ENCODE data around the gene NEBL.

Gene NEBL

GRCh38 chr10:20767028-20767427 is 130.1 kb downstream of the NEBL start:
- no peaks in the 10 kb centered on the region for H3K27me3 ChIP-seq (ENCODE audit: control insufficient read depth in 1 of 2, insufficient read depth in 2 of 2, low read length in 2 of 2)
- H3K9me3 ChIP-seq (ENCODE audit: low read length) = no peaks in the 10 kb centered on the region
- H3K9ac ChIP-seq (ENCODE audit: low read length) = no peak overlapping the region
- no peaks in the 10 kb centered on the region for H3K36me3 ChIP-seq (ENCODE audit: insufficient read depth, low read length)
- H3K4me3 ChIP-seq (ENCODE audit: low read depth in 1 of 2, low read length in 2 of 2) = no peak overlapping the region
- no peaks in the 10 kb centered on the region for H3K4me1 ChIP-seq (ENCODE audit: insufficient read depth, low read length)
- no peak overlapping the region for H3K27ac ChIP-seq (ENCODE audit: low read depth, low read length)

- Histone ChIP-seq H3K27me3 (ENCODE audit: control insufficient read depth in 1 of 2, insufficient read depth in 2 of 2, low read length in 2 of 2) (no peaks in the 10 kb centered on the region), H3K4me1 (ENCODE audit: insufficient read depth, low read length) (no peaks in the 10 kb centered on the region), H3K36me3 (ENCODE audit: insufficient read depth, low read length) (no peaks in the 10 kb centered on the region), H3K9ac (ENCODE audit: low read length) (no peak overlapping the region), H3K4me3 (ENCODE audit: low read depth in 1 of 2, low read length in 2 of 2) (no peak overlapping the region), H3K27ac (ENCODE audit: low read depth, low read length) (no peak overlapping the region), H3K9me3 (ENCODE audit: low read length) (no peaks in the 10 kb centered on the region)
Observed at GRCh38 chr10:20765066-20765465, 132.0 kb downstream of the NEBL start.

GRCh38 chr10:20760460-20760859 is 136.7 kb downstream of the NEBL start:
- Histone ChIP-seq H3K4me3 (ENCODE audit: low read depth in 1 of 2, low read length in 2 of 2) (no peak overlapping the region), H3K4me1 (ENCODE audit: insufficient read depth, low read length) (no peaks in the 10 kb centered on the region), H3K9me3 (ENCODE audit: low read length) (no peaks in the 10 kb centered on the region), H3K27ac (ENCODE audit: low read depth, low read length) (no peak overlapping the region), H3K36me3 (ENCODE audit: insufficient read depth, low read length) (no peaks in the 10 kb centered on the region), H3K9ac (ENCODE audit: low read length) (no peak overlapping the region), H3K27me3 (ENCODE audit: control insufficient read depth in 1 of 2, insufficient read depth in 2 of 2, low read length in 2 of 2) (no peaks in the 10 kb centered on the region)

GRCh38 chr10:20748551-20748950 is 148.6 kb downstream of the NEBL start:
- no peak overlapping the region for H3K9ac ChIP-seq (ENCODE audit: low read length)
- no peaks in the 10 kb centered on the region for H3K36me3 ChIP-seq (ENCODE audit: insufficient read depth, low read length)
- H3K27ac ChIP-seq (ENCODE audit: low read depth, low read length) = no peak overlapping the region
- H3K27me3 ChIP-seq (ENCODE audit: control insufficient read depth in 1 of 2, insufficient read depth in 2 of 2, low read length in 2 of 2) = no peaks in the 10 kb centered on the region
- H3K4me3 ChIP-seq (ENCODE audit: low read depth in 1 of 2, low read length in 2 of 2) = no peak overlapping the region
- no peaks in the 10 kb centered on the region for H3K4me1 ChIP-seq (ENCODE audit: insufficient read depth, low read length)
- H3K9me3 ChIP-seq (ENCODE audit: low read length) = no peaks in the 10 kb centered on the region

- Histone ChIP-seq H3K36me3 (ENCODE audit: insufficient read depth, low read length) (no peaks in the 10 kb centered on the region), H3K9me3 (ENCODE audit: low read length) (no peaks in the 10 kb centered on the region), H3K9ac (ENCODE audit: low read length) (no peak overlapping the region), H3K27me3 (ENCODE audit: control insufficient read depth in 1 of 2, insufficient read depth in 2 of 2, low read length in 2 of 2) (no peaks in the 10 kb centered on the region), H3K4me1 (ENCODE audit: insufficient read depth, low read length) (no peaks in the 10 kb centered on the region), H3K4me3 (ENCODE audit: low read depth in 1 of 2, low read length in 2 of 2) (no peak overlapping the region), H3K27ac (ENCODE audit: low read depth, low read length) (no peak overlapping the region)
Observed at GRCh38 chr10:20747782-20748181, 149.3 kb downstream of the NEBL start.

GRCh38 chr10:20746856-20747255 is 150.3 kb downstream of the NEBL start:
- Histone ChIP-seq H3K9me3 (ENCODE audit: low read length) (no peaks in the 10 kb centered on the region), H3K27ac (ENCODE audit: low read depth, low read length) (no peak overlapping the region), H3K27me3 (ENCODE audit: control insufficient read depth in 1 of 2, insufficient read depth in 2 of 2, low read length in 2 of 2) (no peaks in the 10 kb centered on the region), H3K4me1 (ENCODE audit: insufficient read depth, low read length) (no peaks in the 10 kb centered on the region), H3K9ac (ENCODE audit: low read length) (no peak overlapping the region), H3K36me3 (ENCODE audit: insufficient read depth, low read length) (no peaks in the 10 kb centered on the region), H3K4me3 (ENCODE audit: low read depth in 1 of 2, low read length in 2 of 2) (no peak overlapping the region)

GRCh38 chr10:20745556-20746375 is 151.3 kb downstream of the NEBL start:
- Histone ChIP-seq H3K36me3 (ENCODE audit: insufficient read depth, low read length) (no peaks in the 10 kb centered on the region), H3K4me3 (ENCODE audit: low read depth in 1 of 2, low read length in 2 of 2) (no peak overlapping the region), H3K9me3 (ENCODE audit: low read length) (no peaks in the 10 kb centered on the region), H3K27ac (ENCODE audit: low read depth, low read length) (no peak overlapping the region), H3K9ac (ENCODE audit: low read length) (no peak overlapping the region), H3K4me1 (ENCODE audit: insufficient read depth, low read length) (no peaks in the 10 kb centered on the region), H3K27me3 (ENCODE audit: control insufficient read depth in 1 of 2, insufficient read depth in 2 of 2, low read length in 2 of 2) (no peaks in the 10 kb centered on the region)

GRCh38 chr10:20744821-20745220 is 152.3 kb downstream of the NEBL start:
- H3K4me3 ChIP-seq (ENCODE audit: low read depth in 1 of 2, low read length in 2 of 2) = no peak overlapping the region
- H3K9ac ChIP-seq (ENCODE audit: low read length) = no peak overlapping the region
- H3K27me3 ChIP-seq (ENCODE audit: control insufficient read depth in 1 of 2, insufficient read depth in 2 of 2, low read length in 2 of 2) = no peaks in the 10 kb centered on the region
- no peaks in the 10 kb centered on the region for H3K36me3 ChIP-seq (ENCODE audit: insufficient read depth, low read length)
- no peaks in the 10 kb centered on the region for H3K9me3 ChIP-seq (ENCODE audit: low read length)
- no peaks in the 10 kb centered on the region for H3K4me1 ChIP-seq (ENCODE audit: insufficient read depth, low read length)
- no peak overlapping the region for H3K27ac ChIP-seq (ENCODE audit: low read depth, low read length)

GRCh38 chr10:20743942-20744341 is 153.2 kb downstream of the NEBL start:
- H3K27me3 ChIP-seq (ENCODE audit: control insufficient read depth in 1 of 2, insufficient read depth in 2 of 2, low read length in 2 of 2) = no peaks in the 10 kb centered on the region
- H3K9me3 ChIP-seq (ENCODE audit: low read length) = no peaks in the 10 kb centered on the region
- no peak overlapping the region for H3K9ac ChIP-seq (ENCODE audit: low read length)
- H3K36me3 ChIP-seq (ENCODE audit: insufficient read depth, low read length) = no peaks in the 10 kb centered on the region
- no peak overlapping the region for H3K27ac ChIP-seq (ENCODE audit: low read depth, low read length)
- no peaks in the 10 kb centered on the region for H3K4me1 ChIP-seq (ENCODE audit: insufficient read depth, low read length)
- H3K4me3 ChIP-seq (ENCODE audit: low read depth in 1 of 2, low read length in 2 of 2) = no peak overlapping the region

- Histone ChIP-seq H3K9me3 (ENCODE audit: low read length) (no peaks in the 10 kb centered on the region), H3K9ac (ENCODE audit: low read length) (no peak overlapping the region), H3K27ac (ENCODE audit: low read depth, low read length) (no peak overlapping the region), H3K4me3 (ENCODE audit: low read depth in 1 of 2, low read length in 2 of 2) (no peak overlapping the region), H3K4me1 (ENCODE audit: insufficient read depth, low read length) (no peaks in the 10 kb centered on the region), H3K27me3 (ENCODE audit: control insufficient read depth in 1 of 2, insufficient read depth in 2 of 2, low read length in 2 of 2) (no peaks in the 10 kb centered on the region), H3K36me3 (ENCODE audit: insufficient read depth, low read length) (no peaks in the 10 kb centered on the region)
Observed at GRCh38 chr10:20742737-20743541, 154.2 kb downstream of the NEBL start.

GRCh38 chr10:20740120-20740519 is 157.0 kb downstream of the NEBL start:
- Histone ChIP-seq H3K4me3 (ENCODE audit: low read depth in 1 of 2, low read length in 2 of 2) (no peak overlapping the region), H3K27me3 (ENCODE audit: control insufficient read depth in 1 of 2, insufficient read depth in 2 of 2, low read length in 2 of 2) (no peaks in the 10 kb centered on the region), H3K9ac (ENCODE audit: low read length) (no peak overlapping the region), H3K27ac (ENCODE audit: low read depth, low read length) (no peak overlapping the region), H3K36me3 (ENCODE audit: insufficient read depth, low read length) (no peaks in the 10 kb centered on the region), H3K4me1 (ENCODE audit: insufficient read depth, low read length) (no peaks in the 10 kb centered on the region), H3K9me3 (ENCODE audit: low read length) (no peaks in the 10 kb centered on the region)

Measured in muscle layer of colon (tissue), 2 donors.